ENCODE measurements around the gene SUPT20HL1. TPM values are rescaled to one million over a fixed set of nuclear protein-coding genes. Genes with fewer than 3 reads are reported as not detected.
"Not testable (repeated sequence)": the region's sequence is repeated elsewhere in the genome, so short reads cannot be mapped to it uniquely, and the experiment has no call there.

The SUPT20HL1 gene
- total RNA-seq, 1 experiment from 2014 or later = not detected

DNA sequence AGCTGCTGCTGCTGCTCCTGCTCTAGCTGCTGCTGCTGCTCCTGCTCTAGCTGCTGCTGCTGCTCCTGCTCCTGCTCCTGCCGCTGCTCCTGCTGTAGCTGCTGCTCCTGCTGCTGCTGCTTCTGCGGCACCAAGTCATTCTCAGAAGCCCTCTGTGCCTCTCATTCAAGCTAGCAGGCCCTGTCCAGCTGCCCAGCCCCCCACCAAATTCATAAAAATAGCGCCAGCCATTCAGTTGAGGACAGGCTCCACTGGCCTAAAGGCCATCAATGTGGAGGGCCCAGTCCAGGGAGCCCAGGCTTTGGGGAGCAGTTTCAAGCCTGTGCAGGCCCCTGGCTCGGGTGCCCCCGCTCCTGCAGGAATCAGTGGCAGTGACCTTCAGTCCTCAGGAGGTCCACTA is 3.9 kb downstream of the SUPT20HL1 start:
- DNase-seq (ENCODE audit: low spot score) = no peak
- ChIA-PET POLR2A (ENCODE audit: low non-redundant PET) (no interaction called here), CTCF (no interaction called here)
- Histone ChIP-seq H3K4me3 (ENCODE audit: low read depth, low read length, poor library complexity, severe bottlenecking) (no peak overlapping the region), H3K27ac (ENCODE audit: low read depth, low read length, poor library complexity, severe bottlenecking) (no peak overlapping the region), H3K4me1 (ENCODE audit: insufficient read depth, low read length, poor library complexity, severe bottlenecking) (no peaks in the 10 kb centered on the region), H3K27me3 (replicated peaks; ENCODE audit: insufficient read depth, low read depth, low read length, poor library complexity) (peaks cover 18% of the 10 kb centered on the region), H3K36me3 (ENCODE audit: insufficient read depth, low read length, poor library complexity, severe bottlenecking) (no peaks in the 10 kb centered on the region), H3K9me3 (ENCODE audit: low read depth, low read length, poor library complexity, severe bottlenecking) (no peaks in the 10 kb centered on the region)
- intact Hi-C loops (cut with micrococcal nuclease; ENCODE audit: unreplicated experiment) = no loop called here
- TF ChIP-seq EZH2 (IDR thresholded peaks at IDR 0.05; ENCODE audit: borderline replicate concordance, low read depth, low read length, poor library complexity, severe bottlenecking) (no peak), CTCF (conservative IDR thresholded peaks at IDR 0.05; ENCODE audit: low read depth, low read length) (no peak)
- no TSS peak for BruUV-seq (replicated peaks)

DNA sequence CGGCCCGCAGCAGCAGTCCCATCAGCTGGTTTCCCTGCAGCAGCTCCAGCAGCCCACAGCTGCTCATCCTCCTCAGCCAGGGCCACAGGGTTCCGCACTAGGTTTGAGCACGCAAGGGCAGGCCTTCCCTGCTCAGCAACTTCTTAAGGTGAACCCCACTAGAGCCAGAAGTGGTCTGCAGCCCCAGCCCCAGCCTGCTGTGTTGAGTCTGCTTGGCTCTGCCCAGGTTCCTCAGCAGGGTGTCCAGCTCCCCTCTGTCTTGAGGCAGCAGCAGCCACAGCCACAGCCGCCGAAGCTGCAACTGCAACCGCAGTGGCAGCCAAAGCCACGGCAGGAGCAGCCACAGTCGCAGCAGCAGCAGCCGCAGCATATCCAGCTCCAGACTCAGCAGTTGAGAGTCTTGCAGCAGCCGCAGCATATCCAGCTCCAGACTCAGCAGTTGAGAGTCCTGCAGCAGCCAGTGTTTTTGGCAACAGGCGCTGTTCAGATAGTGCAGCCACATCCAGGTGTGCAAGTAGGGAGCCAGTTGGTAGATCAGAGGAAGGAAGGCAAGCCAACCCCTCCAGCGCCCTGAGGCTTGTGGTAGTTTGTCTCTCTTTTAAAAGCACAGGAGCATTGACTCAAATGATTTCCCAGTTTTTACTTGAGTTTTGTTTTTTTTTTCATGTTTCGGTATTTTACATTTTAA is 4.6 kb downstream of the SUPT20HL1 start:
- Histone ChIP-seq H3K27me3 (replicated peaks; ENCODE audit: insufficient read depth, low read depth, low read length, poor library complexity) (peaks cover 18% of the 10 kb centered on the region), H3K4me3 (ENCODE audit: low read depth, low read length, poor library complexity, severe bottlenecking) (no peak overlapping the region), H3K27ac (ENCODE audit: low read depth, low read length, poor library complexity, severe bottlenecking) (no peak overlapping the region), H3K36me3 (ENCODE audit: insufficient read depth, low read length, poor library complexity, severe bottlenecking) (no peaks in the 10 kb centered on the region), H3K9me3 (ENCODE audit: low read depth, low read length, poor library complexity, severe bottlenecking) (no peaks in the 10 kb centered on the region), H3K4me1 (ENCODE audit: insufficient read depth, low read length, poor library complexity, severe bottlenecking) (no peaks in the 10 kb centered on the region)
- TF ChIP-seq CTCF (conservative IDR thresholded peaks at IDR 0.05; ENCODE audit: low read depth, low read length) (no peak), EZH2 (IDR thresholded peaks at IDR 0.05; ENCODE audit: borderline replicate concordance, low read depth, low read length, poor library complexity, severe bottlenecking) (no peak)
- DNase-seq (ENCODE audit: low spot score) = no peak
- CTCF ChIA-PET = no interaction called here
- BruUV-seq (replicated peaks) = no TSS peak
- POLR2A ChIA-PET (ENCODE audit: low non-redundant PET) = no interaction called here
- intact Hi-C loops (cut with micrococcal nuclease; ENCODE audit: unreplicated experiment) = no loop called here

- H3K9me3 ChIP-seq (ENCODE audit: low read depth, low read length, poor library complexity, severe bottlenecking); H3K27ac ChIP-seq (ENCODE audit: low read depth, low read length, poor library complexity, severe bottlenecking); H3K4me3 ChIP-seq (ENCODE audit: low read depth, low read length, poor library complexity, severe bottlenecking); POLR2A ChIA-PET (ENCODE audit: low non-redundant PET); BruUV-seq (replicated peaks); H3K36me3 ChIP-seq (ENCODE audit: insufficient read depth, low read length, poor library complexity, severe bottlenecking); H3K4me1 ChIP-seq (ENCODE audit: insufficient read depth, low read length, poor library complexity, severe bottlenecking); CTCF ChIA-PET; DNase-seq (ENCODE audit: low spot score); intact Hi-C loops (cut with micrococcal nuclease; ENCODE audit: unreplicated experiment): not testable (repeated sequence)
- peaks cover 18% of the 10 kb centered on the region for H3K27me3 ChIP-seq (replicated peaks; ENCODE audit: insufficient read depth, low read depth, low read length, poor library complexity)
These were observed 6.4 kb downstream of the SUPT20HL1 start for GRCh38 chrX:24366762-24367400.
